ENCODE results near the gene SUN2. TPM values are rescaled to one million over a fixed set of nuclear protein-coding genes. Genes with fewer than 3 reads are reported as not detected.

The SUN2 gene
- total and polyA plus RNA-seq, 2 of the 13 experiments (the other 11 are each of a cell fraction or from before 2014, with no cell fraction given) = 45.6 to 56.6 TPM

- no peak for TF ChIP-seq ZBTB43 (CRISPR knock-in tag; conservative IDR thresholded peaks at IDR 0.05)
- TF ChIP-seq DNMT1 (CRISPR knock-in tag; IDR thresholded peaks at IDR 0.05) = no peak
- TF ChIP-seq CSRNP1 (CRISPR knock-in tag; IDR thresholded peaks at IDR 0.05) = no peak
- peak; percentile 21; the same call in 1 of the 2 replicates for TF ChIP-seq TFDP1 (CRISPR knock-in tag; IDR thresholded peaks at IDR 0.05; ENCODE audit: borderline replicate concordance)
- no peak for TF ChIP-seq ZMAT3 (CRISPR knock-in tag; conservative IDR thresholded peaks at IDR 0.05)
- no peak for TF ChIP-seq RELA (CRISPR knock-in tag; IDR thresholded peaks at IDR 0.05)
- TF ChIP-seq TBP (CRISPR knock-in tag; IDR thresholded peaks at IDR 0.05) = no peak
- no peak for TF ChIP-seq ZNF577 (CRISPR knock-in tag; IDR thresholded peaks at IDR 0.05; ENCODE audit: borderline replicate concordance, low read depth)
- TF ChIP-seq ZNF276 (CRISPR knock-in tag; IDR thresholded peaks at IDR 0.05; ENCODE audit: low read depth) = no peak
- no peak for TF ChIP-seq ZNF839 (CRISPR knock-in tag; IDR thresholded peaks at IDR 0.05; ENCODE audit: borderline replicate concordance)
- TF ChIP-seq MAF1 (CRISPR knock-in tag; IDR thresholded peaks at IDR 0.05; ENCODE audit: borderline replicate concordance) = no peak
- TF ChIP-seq CBX2 (IDR thresholded peaks at IDR 0.05; ENCODE audit: low read depth, low read length) = no peak
- TF ChIP-seq CBX2 (CRISPR knock-in tag; IDR thresholded peaks at IDR 0.05; ENCODE audit: low read depth) = no peak
- TF ChIP-seq IRF2 (CRISPR knock-in tag; IDR thresholded peaks at IDR 0.05) = peak; percentile 70; the same call in 1 of the 2 replicates
- no peak for TF ChIP-seq BCLAF1 (IDR thresholded peaks at IDR 0.05)
- TF ChIP-seq FOXP4 (CRISPR knock-in tag; IDR thresholded peaks at IDR 0.05) = peak; percentile 81
- no peak for TF ChIP-seq MXD4 (CRISPR knock-in tag; IDR thresholded peaks at IDR 0.05)
- no peak for TF ChIP-seq PAWR (CRISPR knock-in tag; IDR thresholded peaks at IDR 0.05; ENCODE audit: borderline replicate concordance)
- TF ChIP-seq KDM5B (CRISPR knock-in tag; IDR thresholded peaks at IDR 0.05; ENCODE audit: borderline replicate concordance) = no peak
- peak; percentile 62; the same call in 1 of the 2 replicates for TF ChIP-seq CEBPB (IDR thresholded peaks at IDR 0.05; ENCODE audit: borderline replicate concordance, low read depth, low read length)
These were observed 48.5 kb downstream of the SUN2 start (continued) for GRCh38 chr22:38707346-38707745.

Data from HepG2 (cell line).